NCI-H345 (cell line): Measurements from ENCODE around the gene ZNF524.
A peak's percentile ranks its signal among the peaks of the same experiment; 100 is the strongest.
"Not testable (repeated sequence)": the region's sequence is repeated elsewhere in the genome, so short reads cannot be mapped to it uniquely, and the experiment has no call there.

Experiments used
- DNase-seq: peaks from one replicate; lab custom pipeline; 2025; lab: John Stamatoyannopoulos, UW

Gene ZNF524, protein sequence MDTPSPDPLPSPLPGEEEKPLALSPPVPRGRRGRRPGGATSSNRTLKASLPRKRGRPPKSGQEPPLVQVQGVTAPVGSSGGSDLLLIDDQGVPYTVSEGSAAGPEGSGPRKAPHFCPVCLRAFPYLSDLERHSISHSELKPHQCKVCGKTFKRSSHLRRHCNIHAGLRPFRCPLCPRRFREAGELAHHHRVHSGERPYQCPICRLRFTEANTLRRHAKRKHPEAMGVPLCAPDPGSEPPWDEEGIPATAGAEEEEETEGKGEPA

DNA sequence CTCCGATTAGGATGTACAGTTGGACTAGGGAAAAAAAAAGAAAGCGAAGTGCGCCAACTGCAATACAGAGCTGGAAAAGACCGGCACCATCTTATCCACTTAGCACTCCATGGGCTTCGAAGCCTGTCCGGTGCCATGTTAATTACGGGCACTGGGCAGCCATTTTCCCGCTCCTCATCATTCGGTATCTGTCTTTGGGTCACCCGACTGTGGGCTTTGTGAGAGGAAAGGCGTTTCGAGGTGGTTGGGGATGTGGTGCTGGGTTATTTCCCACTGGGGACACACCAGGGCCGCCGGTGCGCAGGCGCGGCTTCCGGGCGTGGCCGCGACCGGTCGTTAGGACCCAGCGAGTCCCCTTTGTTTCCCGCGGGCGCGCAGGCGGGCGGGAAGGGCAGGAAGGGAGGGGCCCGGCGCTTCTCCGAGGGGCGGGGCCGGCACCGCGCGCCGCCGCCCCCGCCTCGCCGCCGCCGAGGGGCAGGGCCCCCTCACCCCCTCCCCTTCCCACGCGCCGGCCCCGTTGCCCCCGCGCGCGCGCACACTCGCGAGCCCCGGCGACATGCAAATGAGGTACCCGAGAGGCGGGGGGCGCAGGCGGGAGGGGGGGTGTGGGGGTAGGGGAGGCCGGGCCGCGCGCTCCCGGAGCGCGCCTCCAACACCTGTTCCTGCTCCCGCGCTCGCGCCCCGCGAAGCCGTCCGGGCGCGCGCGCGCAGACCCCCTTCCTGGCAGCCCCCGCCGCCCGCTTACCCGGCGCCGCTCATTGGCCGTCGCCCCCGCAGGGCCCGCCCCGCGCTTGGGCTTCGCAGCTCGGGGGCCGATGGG lies at the start of gene ZNF524:
TSS of gene ZNF524 (plus strand) at position 447 of the 820 bp plus-strand sequence. CDS start 1,825 bp downstream, outside the sequence.
- DNase-seq, result peak; percentile 90

DNA sequence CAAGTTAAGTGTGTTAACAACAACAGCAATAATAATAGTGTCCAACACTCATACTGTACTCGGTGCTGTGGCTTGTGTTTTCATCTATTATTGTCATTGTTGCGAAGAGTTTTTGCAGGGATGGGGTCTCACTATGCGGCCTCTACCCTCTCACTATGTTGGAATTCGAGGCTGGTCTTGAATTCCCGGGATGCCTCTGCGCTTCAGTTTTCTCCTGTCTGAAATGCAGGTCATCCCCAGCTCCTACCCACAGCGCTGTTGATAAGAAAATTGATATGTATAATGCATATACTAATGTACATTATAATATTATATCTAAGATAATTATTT lies 49.8 kb upstream of the ZNF524 start:
- DNase-seq, result no peak

DNA sequence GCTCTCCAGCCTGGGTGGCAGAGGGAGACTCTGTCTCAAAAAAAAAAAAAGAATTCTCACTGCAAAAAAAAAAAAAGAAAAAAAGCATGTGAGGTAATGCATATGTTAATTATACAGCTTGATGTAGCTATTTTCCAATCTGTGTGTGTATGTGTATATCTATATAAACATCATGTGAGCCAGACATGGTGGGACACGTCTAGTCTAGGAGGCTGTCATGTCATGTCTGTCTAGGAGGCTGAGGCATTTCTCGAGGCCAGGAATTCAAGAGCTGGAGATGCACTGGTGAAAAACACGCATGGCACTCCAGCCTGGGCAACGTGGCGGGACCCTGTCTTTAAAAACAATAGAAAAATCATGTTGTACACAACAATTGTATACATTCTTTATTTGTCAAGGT lies 47.9 kb upstream of the ZNF524 start:
- DNase-seq, result no peak

DNA sequence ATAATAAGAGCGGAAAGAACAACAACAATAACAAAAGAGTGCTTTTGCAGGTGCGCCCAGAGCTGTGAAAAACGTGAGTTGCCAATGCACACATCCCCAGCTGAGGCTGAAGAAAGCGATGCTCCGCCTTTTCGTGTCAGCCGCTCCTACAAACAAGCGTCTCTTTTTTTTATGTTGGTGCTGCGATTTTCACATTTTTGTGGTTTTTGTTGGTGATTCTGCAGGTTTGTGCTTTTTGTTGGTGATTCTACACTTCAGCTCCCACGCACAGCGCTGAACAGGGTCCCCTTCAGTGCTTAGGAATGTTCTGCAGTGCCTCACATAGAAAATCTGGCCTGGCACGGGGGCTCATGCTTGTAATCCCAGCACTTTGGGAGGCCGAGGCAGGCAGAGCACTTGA lies 47.5 kb upstream of the ZNF524 start:
- DNase-seq, result no peak

DNA sequence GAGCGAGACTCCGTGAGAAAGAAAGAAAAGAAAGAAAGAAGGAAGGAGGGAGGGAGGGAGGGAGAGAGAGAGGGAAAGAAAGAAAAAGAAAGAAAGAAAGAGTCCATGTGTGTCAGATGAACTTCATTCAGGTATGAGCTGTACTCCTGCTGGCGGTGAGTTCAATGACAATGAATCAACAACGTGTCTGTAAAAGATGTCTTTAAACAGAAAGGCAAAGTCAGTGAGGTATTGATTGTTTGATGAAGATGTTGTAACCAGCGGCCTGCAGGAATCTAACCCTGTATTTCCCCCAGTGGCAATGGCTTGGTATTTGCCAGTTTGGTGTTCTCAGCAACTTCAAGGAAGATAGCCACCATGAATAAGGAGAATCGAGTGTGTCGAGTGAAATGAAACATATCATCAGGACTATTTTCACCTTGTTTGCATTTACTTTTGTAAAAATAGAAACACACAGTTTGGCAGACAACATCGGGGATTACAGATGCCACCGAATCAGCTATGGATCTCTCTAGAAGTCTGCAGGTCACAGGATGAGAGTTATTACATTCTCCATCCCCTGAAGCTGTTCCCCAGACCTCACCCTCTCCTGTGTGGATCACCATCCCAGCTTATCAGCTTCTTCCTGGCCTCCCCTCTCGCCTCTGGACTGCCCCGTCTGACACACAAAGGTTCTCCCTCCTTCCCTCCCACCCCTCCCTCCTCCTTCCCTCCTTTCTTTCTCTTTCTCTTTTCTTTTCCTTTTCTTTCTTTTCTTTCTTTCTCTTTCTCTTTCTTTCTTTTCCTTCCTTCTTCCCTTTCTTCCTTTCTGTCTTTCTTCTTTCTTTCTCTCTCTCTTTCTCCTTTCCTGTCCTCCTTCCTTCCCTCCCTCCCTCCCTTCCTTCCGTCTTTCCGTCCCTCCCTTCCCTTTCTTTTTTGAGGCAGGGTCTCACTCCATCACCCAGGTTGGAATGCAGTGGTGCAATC lies 46.6 kb upstream of the ZNF524 start:
- no peak for DNase-seq

DNA sequence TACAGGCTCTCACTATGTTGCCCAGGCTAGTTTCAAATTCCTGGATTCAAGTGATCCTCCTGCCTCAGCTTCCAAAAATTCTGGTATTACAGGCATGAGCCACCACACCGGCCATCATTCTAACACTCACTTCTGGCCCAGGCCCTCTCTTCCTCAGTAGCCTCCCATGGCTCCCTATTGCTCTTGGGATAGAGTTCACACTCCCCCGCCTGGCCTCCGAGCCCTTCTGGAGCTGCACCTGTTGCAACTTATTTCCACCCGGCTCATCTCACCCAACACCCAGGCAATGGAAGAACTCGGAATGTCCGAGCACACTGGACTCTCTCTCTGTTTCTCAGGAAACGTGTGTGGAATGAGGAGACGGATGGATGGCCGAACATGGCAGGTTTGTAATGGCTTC lies 45.8 kb upstream of the ZNF524 start:
- DNase-seq, result no peak

DNA sequence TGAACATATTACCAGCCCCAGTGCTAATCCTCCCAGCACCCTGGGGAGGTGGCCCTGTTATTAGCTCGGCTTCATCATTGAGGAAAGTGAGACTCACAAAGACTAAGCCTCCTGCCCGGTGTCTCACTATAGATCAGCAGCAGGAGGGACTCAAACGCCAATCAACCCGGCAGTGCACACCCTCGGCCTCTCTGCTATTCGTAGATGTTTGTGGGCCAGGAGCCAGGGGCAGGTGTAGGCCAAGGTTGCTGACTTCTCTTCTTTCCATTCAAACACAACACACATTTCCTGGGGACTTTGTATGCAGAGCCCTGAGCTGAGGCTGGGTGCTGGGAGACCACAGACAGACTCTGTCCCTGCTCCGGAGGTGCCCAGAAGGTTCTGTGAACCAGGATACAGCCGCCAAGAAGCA lies 45.3 kb upstream of the ZNF524 start:
- peak; percentile 24 for DNase-seq

DNA sequence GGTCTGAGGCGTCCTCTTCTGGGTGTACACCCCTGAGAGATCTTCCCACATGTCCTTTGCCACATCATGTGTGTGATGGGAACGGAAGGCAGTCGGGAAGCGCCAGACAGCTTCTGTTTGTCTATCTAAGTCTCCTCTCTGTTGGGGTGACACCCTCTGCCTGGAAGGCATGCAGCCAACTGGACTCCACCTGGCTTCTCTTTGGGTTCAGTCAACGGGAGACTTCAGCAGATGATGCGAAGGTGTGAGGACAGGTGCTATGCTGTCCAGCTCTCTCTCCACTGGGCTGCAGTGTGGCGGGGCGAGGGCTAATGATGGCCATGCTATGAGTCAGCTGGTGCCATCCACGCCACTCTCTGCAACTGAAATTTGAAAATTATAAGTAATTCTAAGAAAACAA lies 40.4 kb upstream of the ZNF524 start:
- no peak for DNase-seq

DNA sequence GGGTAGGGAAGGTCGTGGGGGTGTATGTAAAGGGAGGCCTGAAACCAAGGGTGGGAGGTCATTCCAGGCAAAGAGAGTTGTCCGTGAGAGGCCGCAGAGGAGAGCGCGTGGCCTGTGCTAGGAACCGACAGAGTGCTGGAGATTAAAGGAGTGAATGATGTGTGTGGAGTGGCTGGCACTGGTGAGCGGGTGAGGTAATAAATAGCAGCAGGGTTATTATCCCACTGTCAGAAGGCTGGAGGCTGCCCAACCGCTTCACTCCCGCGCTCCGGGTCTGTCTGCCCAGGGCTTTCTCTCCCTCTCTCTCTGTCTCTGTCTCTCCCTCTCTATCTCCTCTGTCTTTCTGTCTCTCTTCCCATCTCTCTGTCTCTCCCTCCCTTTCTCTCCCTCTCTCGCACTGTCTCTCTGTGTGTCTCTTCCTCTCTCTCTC lies 36.8 kb upstream of the ZNF524 start:
- DNase-seq, result no peak

DNA sequence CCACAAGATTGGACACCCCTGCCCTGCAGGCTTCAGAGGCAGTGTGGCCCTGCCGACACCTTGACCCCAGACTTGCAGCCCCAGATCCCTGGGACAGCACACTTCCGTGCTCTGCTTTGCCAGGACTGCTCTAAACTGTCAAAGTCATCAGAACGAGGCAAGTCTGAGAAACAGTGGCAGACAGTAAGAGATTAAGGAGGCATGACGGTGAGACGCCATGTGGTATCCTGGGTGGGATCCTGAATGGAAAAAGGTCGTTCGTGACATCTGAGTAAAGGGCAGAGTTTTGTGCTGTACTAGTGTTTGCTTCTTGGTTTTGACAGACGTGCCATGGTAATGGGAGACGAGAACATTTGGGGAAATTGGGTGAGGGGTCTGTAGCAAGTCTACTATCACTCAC lies 33.3 kb upstream of the ZNF524 start:
- no peak for DNase-seq

DNA sequence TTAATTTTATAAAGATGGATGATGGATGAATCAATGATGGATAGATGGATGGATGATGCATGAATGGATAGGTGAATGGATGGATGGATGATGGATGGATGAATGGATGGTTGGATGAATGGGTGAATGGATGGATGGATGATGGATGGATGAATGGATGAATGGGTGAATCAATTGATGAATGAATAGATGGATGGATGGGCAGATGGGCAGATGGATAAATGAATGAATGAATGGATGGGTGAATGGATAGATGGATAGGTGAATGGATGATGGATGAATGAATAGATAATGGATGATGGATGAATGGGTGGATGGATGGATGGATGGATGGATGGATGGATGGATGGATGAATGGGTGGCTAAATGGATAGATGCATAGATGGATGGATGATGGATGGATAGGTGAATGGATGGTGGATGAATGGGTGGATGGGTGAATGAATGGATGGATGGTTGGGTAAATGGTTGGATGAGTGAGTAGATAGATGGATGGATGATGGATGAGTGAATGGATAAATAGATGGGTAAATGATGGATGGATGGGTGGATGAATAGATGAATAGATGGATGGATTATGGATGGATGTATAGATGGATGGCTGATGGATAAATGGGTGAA lies 32.3 kb upstream of the ZNF524 start:
- no peak for DNase-seq

DNA sequence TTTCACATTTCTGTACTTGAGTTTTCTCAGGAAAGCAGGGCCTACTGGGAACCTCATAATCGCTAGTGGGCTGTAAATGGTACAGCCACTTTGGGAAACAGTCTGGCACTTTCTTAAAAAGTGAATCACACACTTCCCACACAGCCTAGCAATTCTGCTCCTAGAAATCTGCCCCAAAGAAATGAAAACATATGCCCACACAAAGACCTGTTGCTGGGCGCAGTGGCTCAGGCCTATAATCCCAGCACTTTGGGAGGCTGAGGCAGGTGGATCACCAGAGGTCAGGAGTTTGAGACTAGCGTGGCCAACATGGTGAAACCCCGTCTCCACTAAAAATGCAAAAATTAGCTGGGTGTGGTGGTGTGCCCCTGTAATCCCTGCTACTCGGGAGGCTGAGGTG lies 30.6 kb upstream of the ZNF524 start:
- DNase-seq, result not testable (repeated sequence)

DNA sequence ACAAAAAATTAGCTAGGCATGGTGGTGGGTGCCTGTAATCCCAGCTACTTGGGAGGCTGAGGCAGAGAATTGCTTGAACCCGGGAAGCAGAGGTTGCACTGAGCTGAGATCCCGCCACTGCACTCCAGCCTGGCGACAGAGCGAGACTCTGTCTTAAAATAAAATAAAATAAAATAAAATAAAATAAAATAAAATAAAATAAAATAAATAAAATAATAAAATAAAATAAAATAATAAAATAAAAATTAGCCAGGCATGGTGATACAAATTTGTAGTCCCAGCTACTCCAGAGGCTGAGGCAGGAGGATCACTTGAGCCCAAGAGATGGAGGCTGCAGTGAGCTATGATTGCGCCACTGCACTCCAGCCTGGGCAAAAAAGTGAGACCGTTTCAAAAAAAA lies 26.2 kb upstream of the ZNF524 start:
- not testable (repeated sequence) for DNase-seq

DNA sequence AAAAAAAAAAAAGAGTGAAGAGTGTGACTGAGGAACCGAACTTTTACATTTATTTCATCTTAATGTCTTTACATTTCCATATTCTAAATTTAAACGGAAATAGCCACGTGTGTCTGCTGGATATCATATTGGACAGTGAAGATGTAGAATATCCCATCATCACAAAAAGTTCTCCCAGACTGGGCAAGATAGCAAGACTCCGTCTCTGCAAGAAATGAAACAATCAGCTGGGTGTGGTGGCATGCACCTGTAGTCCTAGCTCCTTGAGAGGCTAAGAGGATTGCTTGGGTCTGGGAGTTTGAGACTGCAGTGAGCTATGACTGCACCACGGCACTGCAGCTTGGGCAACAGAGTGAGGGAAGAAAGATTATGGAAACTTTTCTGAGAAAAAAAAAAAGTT lies 23.3 kb upstream of the ZNF524 start:
- no peak for DNase-seq

DNA sequence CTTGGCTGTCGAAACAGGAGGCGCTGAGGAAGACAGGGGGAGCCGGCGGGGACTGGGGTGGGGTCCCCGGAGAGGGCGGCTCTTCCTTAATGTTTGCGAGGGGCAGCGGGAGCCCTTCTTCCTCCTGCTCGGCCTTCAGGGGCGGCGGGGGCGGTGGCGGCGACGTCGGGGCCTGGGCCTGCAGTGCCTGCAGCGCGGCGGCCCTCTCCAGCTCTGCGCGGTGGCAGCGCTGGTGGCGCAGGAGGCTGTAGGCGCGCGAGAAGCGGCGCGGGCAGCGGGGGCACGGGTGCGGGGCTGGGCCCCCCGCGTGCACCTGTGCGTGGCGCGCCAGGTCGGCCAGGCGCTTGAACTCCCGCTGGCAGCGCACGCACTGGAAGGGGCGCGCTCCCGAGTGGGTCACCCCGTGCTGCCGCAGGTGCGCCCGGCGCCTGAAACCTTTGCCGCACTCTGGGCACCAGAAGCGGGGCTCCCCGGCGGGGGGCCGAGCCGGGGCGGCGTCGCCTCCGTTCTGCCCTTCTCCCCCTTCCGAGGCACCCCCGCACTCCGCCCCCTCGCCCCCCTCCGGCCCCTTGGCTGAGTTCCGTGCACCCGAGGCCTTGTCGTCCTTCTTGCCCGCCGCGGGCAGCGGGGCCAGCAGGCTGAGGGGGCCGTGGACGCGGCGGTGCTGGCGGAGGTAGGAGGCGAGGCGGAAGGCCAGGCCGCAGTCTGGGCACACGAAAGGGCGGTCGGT lies 21.9 kb upstream of the ZNF524 start:
- no peak for DNase-seq

DNA sequence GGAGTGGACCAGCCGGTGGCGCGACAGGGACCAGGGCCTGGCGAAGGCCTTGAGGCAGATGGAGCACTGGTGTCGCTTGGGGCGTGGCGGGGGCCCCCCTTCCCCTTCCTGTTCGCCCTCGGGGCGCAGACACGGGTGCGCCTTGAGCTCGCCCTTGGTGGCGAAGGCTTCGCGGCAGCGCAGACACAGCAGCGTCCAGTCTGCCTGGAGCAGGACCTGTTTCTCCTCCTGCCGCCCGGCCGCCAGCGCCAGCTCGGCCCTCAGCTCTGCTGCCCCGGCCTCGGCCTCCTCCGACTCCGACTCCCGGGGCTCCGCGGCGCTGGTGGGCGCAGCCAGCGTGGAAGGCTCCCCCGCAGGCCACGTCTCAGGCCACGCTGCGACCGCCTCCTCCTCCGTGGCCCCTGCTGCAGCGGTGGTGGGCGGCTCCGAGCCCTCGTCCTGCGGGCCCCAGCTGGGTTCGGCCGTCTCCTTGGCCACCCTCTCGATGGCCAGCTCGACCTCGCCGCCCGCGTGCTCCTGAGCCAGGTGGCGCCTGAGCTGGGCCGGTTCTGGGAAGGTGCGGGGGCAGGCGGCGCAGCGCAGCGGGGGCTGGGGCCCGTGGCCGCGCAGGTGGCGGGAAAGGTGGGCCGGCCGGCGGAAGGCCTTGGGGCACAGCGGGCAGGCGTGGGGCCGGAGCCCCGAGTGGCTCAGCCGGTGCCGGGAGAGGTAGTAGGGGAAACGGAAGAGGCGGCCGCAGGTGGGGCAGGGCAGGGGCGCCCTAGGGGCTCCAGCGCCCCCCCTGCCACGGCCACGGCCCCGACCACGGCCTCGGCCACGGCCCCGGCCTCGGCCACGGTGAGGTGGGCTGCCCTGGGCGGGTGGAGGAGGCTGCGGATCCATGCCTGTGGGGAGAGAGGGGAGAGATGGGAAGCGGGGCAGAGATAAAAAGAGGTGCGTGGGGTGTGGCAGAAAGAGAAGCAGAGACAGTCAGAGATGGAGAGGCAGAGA lies 21.0 kb upstream of the ZNF524 start:
- DNase-seq, result no peak

DNA sequence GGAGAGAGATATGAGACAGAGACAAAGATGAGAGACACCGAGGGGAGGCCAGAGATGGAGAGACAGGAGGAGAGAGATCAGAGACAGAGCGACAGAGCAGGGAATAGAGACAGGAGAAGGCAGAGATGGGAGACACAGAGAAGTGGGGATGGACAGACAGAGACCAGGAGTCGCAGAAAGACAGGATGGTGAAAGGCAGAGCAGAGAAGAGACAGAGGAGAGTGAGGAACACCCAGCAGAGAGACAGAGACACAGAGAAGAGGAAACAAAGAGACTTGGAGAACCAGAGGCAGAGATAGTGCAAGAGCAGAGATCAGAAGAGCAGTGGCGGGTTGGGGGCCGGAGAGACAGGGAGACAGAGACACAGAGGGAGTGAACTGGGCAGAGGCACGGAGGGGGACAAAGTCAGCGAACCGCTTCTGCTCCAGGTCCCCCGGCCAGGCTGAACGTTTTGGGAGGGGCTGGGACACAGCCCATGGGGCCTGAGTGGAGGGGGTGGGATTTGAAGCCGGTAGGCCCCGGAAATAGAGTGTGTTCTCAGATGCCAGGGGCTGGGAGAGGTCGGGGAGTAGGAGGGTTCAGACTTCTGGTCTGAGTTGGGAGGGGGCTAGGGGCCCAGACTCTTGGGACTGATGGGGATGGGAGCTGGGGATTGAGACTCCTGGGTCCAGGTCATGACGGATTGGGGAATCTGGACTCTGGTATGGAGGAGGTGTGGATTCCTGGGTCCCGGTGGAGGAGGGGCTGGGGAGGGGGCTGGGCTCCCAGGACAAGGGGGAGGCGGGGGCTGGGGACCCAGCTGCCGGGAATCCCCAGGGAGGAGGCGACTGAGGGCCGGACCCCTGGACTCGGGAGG lies 20.1 kb upstream of the ZNF524 start:
- DNase-seq, result peak; percentile 24

DNA sequence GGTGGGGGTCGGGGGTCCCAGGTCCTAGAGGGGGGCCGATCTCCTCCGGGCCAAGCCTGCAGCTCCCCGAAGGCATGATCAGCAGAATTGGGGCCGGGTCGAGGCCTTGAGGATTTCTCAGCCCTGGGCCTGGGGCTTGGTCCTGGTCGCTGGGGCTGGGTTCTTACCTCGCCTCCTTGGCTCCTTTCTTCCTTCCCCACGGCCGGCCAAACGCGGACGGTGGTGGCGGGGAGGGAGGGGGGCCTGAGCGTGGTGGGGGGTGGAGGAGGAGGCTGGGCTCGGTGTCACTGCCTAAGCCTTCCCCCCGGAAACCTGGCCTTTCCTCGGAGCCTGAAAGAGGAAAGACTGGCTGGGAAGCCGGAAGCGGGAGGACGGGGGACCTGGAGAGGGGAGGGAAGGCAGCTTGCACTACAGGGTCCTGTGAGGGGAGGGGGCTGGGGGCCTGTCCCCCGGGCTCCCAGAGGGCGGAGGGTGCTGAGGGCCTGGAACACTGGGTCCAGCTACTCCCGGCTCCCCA lies 19.4 kb upstream of the ZNF524 start, which contains the start of gene ZNF579:
TSS of gene ZNF579 (minus strand) at position 221 of the 517 bp plus-strand sequence. CDS start 1,209 bp downstream, outside the sequence.
- peak; percentile 85 for DNase-seq
